Fibroblast of gingiva (primary cell): ENCODE measurements around the gene VPS9D1.
"Not testable (repeated sequence)": the region's sequence is repeated elsewhere in the genome, so short reads cannot be mapped to it uniquely, and the experiment has no call there.

Experiments used
- DNase-seq: peaks from one replicate; pipeline ENCODE4 v3.0.0-alpha.2; 2011; ENCODE audit warnings: low read depth

Gene VPS9D1

GRCh38 chr16:89664238-89664637, 56.5 kb downstream of the VPS9D1 start:
- DNase-seq: not testable (repeated sequence)

- DNase-seq: no peak
These were observed 59.5 kb downstream of the VPS9D1 start for GRCh38 chr16:89661215-89661614.

GRCh38 chr16:89660146-89660545, 60.6 kb downstream of the VPS9D1 start:
- no peak for DNase-seq

- no peak for DNase-seq
These were observed 62.3 kb downstream of the VPS9D1 start for GRCh38 chr16:89658221-89658879.

- DNase-seq: peak; percentile 84
These were observed 63.1 kb downstream of the VPS9D1 start, which contains the start of the genes CHMP1A and SPATA33 for GRCh38 chr16:89657442-89658220. Gene CHMP1A (minus strand): TSS chr16:89657708. CDS start chr16:89657588, 120 bp downstream. Gene SPATA33 (plus strand): TSS chr16:89657836. CDS start chr16:89657912, 76 bp downstream.
